OCI-LY1 (cell line): ENCODE results near the gene SLC24A4.

ENCODE experiments used
- EZH2 ChIP-seq: fragments of 200-600 bp; sonication (generic), shearing (Covaris generic); IDR thresholded peaks from 2 replicates; pipeline ENCODE4 v1.8.0; 2017; ENCODE audit warnings: borderline replicate concordance, mixed run types, mild to moderate bottlenecking, antibody characterized with exemption, low read length, moderate library complexity, mixed read lengths
- TF ChIP-seq, protein P1 (sequence below): fragments of 200-600 bp; sonication (generic), shearing (Covaris generic); IDR thresholded peaks from 2 replicates; pipeline ENCODE4 v1.5.1; 2017; ENCODE audit warnings: mild to moderate bottlenecking, antibody characterized with exemption, low read length, moderate library complexity, mixed read lengths

DNA sequence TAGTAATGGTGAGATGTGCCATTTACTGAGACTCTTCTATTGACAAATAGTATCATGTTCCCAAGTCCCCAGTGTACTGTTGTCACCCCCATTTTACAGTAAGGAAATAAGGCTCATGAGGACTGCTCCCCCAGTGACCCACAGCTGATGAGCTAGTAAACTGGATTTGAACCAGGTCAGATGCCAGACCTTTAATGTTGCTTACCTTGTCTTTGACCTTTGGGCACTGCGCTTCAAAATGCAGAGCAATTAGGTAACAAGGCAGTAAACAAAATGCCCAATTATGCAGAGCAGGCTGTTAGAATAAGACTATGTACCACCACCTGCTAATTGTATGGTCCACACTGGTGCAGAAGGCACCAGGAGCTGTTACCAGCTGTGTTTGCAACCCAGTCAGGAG, 152.1 kb downstream of the SLC24A4 start:
- TF ChIP-seq, protein P1, sequence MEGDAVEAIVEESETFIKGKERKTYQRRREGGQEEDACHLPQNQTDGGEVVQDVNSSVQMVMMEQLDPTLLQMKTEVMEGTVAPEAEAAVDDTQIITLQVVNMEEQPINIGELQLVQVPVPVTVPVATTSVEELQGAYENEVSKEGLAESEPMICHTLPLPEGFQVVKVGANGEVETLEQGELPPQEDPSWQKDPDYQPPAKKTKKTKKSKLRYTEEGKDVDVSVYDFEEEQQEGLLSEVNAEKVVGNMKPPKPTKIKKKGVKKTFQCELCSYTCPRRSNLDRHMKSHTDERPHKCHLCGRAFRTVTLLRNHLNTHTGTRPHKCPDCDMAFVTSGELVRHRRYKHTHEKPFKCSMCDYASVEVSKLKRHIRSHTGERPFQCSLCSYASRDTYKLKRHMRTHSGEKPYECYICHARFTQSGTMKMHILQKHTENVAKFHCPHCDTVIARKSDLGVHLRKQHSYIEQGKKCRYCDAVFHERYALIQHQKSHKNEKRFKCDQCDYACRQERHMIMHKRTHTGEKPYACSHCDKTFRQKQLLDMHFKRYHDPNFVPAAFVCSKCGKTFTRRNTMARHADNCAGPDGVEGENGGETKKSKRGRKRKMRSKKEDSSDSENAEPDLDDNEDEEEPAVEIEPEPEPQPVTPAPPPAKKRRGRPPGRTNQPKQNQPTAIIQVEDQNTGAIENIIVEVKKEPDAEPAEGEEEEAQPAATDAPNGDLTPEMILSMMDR, result no peak
- TF ChIP-seq EZH2, result no peak
